Measurements from ENCODE around the gene IL12RB1. TPM values are rescaled to one million over a fixed set of nuclear protein-coding genes. Genes with fewer than 3 reads are reported as not detected.

Gene IL12RB1
- total RNA-seq, 4 donors from 2014 or later = 0.30 to 0.87 TPM; not detected in 2

DNA sequence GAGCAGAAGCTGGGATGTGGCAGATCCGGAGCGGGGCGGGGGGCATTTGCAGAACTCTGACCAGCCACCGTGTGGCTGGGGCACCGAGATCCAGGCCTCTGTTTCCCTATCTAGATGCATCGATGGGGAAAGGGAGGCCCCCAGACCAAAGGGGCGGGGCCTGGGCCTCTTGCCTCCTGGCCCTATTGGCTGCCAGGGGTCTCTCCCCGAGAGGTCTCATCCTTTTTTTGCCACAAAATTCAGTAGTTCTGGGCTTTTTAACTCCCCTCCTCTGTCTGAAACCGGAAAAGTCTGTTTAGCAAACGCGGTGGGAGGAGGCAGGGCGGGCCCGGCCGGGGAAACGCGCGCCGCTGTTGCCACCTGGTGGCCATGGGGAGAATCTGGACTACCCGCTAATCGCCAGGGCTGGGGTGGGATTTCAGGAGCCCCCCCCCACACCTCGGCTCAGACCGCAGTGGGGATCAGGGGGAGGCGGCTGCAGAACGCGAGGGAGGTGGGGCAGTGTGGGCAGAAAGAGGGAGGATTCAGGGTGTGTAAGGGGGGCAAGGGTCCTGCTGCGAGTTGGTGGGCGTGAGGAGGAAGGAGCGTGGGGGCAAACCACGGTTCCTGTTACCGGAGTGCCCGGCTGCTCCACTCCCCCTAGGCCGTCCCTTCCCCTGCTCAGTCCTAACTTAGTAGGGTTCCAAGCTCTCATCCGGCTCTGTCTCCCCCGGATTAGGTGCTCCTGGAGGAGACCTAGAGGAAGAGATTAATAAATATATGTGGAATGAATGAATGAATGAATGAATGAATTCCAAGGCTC is 28.3 kb downstream of the IL12RB1 start:
- TF ChIP-seq, protein P1, sequence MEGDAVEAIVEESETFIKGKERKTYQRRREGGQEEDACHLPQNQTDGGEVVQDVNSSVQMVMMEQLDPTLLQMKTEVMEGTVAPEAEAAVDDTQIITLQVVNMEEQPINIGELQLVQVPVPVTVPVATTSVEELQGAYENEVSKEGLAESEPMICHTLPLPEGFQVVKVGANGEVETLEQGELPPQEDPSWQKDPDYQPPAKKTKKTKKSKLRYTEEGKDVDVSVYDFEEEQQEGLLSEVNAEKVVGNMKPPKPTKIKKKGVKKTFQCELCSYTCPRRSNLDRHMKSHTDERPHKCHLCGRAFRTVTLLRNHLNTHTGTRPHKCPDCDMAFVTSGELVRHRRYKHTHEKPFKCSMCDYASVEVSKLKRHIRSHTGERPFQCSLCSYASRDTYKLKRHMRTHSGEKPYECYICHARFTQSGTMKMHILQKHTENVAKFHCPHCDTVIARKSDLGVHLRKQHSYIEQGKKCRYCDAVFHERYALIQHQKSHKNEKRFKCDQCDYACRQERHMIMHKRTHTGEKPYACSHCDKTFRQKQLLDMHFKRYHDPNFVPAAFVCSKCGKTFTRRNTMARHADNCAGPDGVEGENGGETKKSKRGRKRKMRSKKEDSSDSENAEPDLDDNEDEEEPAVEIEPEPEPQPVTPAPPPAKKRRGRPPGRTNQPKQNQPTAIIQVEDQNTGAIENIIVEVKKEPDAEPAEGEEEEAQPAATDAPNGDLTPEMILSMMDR (IDR thresholded peaks at IDR 0.05) = peak; percentile 82 to 91
- TF ChIP-seq POLR2AphosphoS5 (IDR thresholded peaks at IDR 0.05) (no peak), POLR2A (IDR thresholded peaks at IDR 0.05) (no peak), EP300 (IDR thresholded peaks at IDR 0.05) (no peak)
- DNase-seq (ENCODE audit: low spot score in 2 of 2) = peak; percentile 86 to 92
- Histone ChIP-seq H3K4me3 (no peak overlapping the region), H3K27ac (peak overlapping the region; percentile 62), H3K4me1 (peaks cover 14% of the 10 kb centered on the region), H3K36me3 (no peaks in the 10 kb centered on the region), H3K9me3 (no peaks in the 10 kb centered on the region), H3K27me3 (no peaks in the 10 kb centered on the region)
- 4% methylated on average over 29 of the region's 34 CpGs for WGBS

DNA sequence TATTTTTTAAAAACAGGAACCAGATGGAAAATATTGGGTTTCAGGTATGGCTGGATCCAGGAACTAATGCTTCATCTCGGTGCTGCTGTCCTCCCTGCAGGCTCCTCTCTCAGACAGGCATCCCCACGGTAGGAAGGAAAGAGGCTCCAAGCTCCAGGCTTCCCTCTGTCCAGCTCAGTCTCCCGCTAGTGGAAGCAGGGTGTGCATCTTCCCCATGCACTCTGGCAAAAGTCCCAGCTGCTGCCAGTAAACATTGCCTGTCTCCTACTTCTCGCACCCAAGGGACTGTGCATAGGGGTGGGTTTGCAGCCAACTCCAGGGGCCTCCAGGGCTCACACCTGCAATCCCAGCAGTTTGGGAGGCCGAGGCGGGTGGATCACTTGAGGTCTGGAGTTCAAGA is 29.2 kb downstream of the IL12RB1 start:
- no peaks in the 10 kb centered on the region for H3K36me3 ChIP-seq
- peak overlapping the region; percentile 62 for H3K27ac ChIP-seq
- H3K4me3 ChIP-seq = no peak overlapping the region
- H3K27me3 ChIP-seq = no peaks in the 10 kb centered on the region
- no peaks in the 10 kb centered on the region for H3K9me3 ChIP-seq
- DNase-seq (ENCODE audit: low spot score in 2 of 2) = no peak
- 39% methylated on average over 4 of the region's 6 CpGs for WGBS
- peaks cover 14% of the 10 kb centered on the region for H3K4me1 ChIP-seq
- TF ChIP-seq POLR2AphosphoS5 (IDR thresholded peaks at IDR 0.05) (no peak), POLR2A (IDR thresholded peaks at IDR 0.05) (no peak), EP300 (IDR thresholded peaks at IDR 0.05) (no peak)
- TF ChIP-seq, protein P1 (IDR thresholded peaks at IDR 0.05) = no peak

DNA sequence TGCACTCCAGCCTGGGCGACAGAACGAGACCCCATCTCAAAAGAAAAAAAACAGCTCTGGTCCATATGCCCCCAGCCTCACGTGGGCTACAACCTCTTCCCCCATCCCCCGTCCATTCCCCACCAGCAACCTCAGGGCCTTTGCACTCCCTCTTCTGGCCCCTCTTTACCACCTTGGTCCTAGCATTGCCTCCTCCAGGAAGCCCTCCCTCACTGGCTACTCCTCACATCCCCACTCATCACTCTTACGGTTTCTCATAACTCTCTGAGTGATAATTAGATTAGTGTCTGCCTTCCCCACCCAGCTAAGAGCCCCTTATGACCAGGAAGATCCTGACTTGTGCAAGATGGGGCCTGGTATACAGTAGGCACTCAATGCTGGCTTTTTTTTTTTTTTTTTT is 30.8 kb downstream of the IL12RB1 start:
- peaks cover 28% of the 10 kb centered on the region for H3K4me1 ChIP-seq
- H3K36me3 ChIP-seq = no peaks in the 10 kb centered on the region
- H3K4me3 ChIP-seq = no peak overlapping the region
- WGBS = 90% methylated on average over 5 of the region's 5 CpGs
- DNase-seq (ENCODE audit: low spot score in 2 of 2) = no peak
- no peaks in the 10 kb centered on the region for H3K27me3 ChIP-seq
- no peak for TF ChIP-seq EP300 (IDR thresholded peaks at IDR 0.05)
- TF ChIP-seq POLR2A (IDR thresholded peaks at IDR 0.05) = no peak
- no peak for TF ChIP-seq POLR2AphosphoS5 (IDR thresholded peaks at IDR 0.05)
- TF ChIP-seq, protein P1 (IDR thresholded peaks at IDR 0.05) = no peak
- H3K9me3 ChIP-seq = no peaks in the 10 kb centered on the region
- H3K27ac ChIP-seq = no peak overlapping the region

DNA sequence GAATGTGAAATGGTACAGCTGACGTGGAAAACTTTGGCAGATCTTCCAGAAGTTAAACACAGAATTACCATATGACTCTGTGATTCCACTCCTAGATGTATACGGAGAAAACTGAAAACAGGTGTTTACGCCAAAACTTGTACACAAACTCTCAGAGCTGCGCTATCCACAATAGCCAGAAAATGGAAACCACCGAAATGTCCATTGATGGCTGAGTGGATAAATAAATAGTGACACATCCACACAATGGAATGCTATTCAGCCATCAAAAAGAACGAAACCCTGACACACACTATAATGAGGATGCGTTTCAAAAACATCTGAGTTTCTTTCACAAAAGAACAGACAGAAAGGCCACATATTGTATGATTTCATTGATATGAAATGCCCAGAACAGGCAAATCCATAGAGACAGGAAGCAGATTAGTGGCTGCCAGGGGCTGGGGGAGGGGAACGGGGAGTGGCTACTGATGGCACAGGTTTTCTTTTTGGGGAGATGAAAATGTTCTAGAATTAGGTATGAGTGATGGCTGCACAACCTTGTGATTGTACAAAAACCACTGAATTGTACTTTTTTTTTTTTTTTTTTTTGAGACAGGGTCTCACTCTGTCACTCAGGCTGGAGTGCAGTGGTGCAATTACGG is 33.0 kb downstream of the IL12RB1 start:
- H3K4me1 ChIP-seq = peaks cover 42% of the 10 kb centered on the region
- H3K9me3 ChIP-seq = no peaks in the 10 kb centered on the region
- no peaks in the 10 kb centered on the region for H3K36me3 ChIP-seq
- TF ChIP-seq POLR2AphosphoS5 (IDR thresholded peaks at IDR 0.05) = no peak
- no peak for TF ChIP-seq EP300 (IDR thresholded peaks at IDR 0.05)
- no peak for TF ChIP-seq POLR2A (IDR thresholded peaks at IDR 0.05)
- TF ChIP-seq, protein P1 (IDR thresholded peaks at IDR 0.05) = no peak
- 47% methylated on average over 9 of the region's 9 CpGs for WGBS
- H3K27ac ChIP-seq = no peak overlapping the region
- H3K27me3 ChIP-seq = no peaks in the 10 kb centered on the region
- H3K4me3 ChIP-seq = no peak overlapping the region
- DNase-seq (ENCODE audit: low spot score in 2 of 2) = no peak

DNA sequence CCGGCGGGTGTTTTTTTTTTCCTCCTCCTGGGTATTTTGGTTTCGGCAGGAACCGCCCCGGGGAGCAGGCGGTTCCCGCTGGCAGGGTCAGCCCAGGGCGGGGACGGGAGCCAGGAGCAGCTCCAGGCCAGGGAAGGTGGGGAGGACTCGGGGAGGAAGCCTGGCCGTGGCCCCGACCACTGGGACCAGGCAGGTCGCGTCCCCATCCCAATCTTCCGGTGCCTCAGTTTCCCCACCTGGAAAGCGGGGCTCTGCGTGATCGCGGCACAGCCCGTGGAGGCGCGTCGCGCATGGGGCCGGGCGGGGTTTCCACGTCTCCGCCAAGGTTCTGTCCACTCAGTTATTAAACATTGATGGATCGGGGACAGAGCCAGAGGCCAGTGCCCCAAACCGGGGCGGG is 34.8 kb downstream of the IL12RB1 start:
- H3K27me3 ChIP-seq = no peaks in the 10 kb centered on the region
- peak overlapping the region; percentile 6 for H3K4me3 ChIP-seq
- H3K36me3 ChIP-seq = no peaks in the 10 kb centered on the region
- H3K4me1 ChIP-seq = peaks cover 28% of the 10 kb centered on the region
- no peaks in the 10 kb centered on the region for H3K9me3 ChIP-seq
- TF ChIP-seq EP300 (IDR thresholded peaks at IDR 0.05) (no peak), POLR2A (IDR thresholded peaks at IDR 0.05) (no peak), POLR2AphosphoS5 (IDR thresholded peaks at IDR 0.05) (no peak)
- TF ChIP-seq, protein P1 (IDR thresholded peaks at IDR 0.05) = no peak
- DNase-seq (ENCODE audit: low spot score in 2 of 2) = no peak
- WGBS = 22% methylated on average over 20 of the region's 31 CpGs
- H3K27ac ChIP-seq = peak overlapping the region; percentile 48
